HepG2 (cell line): ENCODE data around the gene KCNJ6. TPM values are rescaled to one million over a fixed set of nuclear protein-coding genes. Genes with fewer than 3 reads are reported as not detected.

Experiments
- ATAC-seq: fragments of 200-7000 bp; cut with Tn5 transposase; 3 replicates; pipeline ENCODE4 v1.9.1; 2020; ENCODE audit warnings: mild to moderate bottlenecking, moderate library complexity
- BruUV-seq: library from RNA; stranded (reverse); fragments of 400-500 nt; replicated peaks from 2 replicates; lab custom pipeline; 2021; lab: Mats Ljungman, UMichigan
- CTCF ChIA-PET: fragments of 300-600 bp; formaldehyde crosslinking; extraction: SDS; loops from one replicate; lab custom pipeline; 2021; ENCODE audit warnings: low total read pairs, inconsistent platforms, low intra/inter-chr PET ratio; lab: Yijun Ruan, JAX
- POLR2A ChIA-PET: fragments of 350-600 bp; sonication (Branson Sonifier 250); formaldehyde crosslinking; loops from one replicate; lab custom pipeline; 2020; ENCODE audit warnings: antibody characterized with exemption, inconsistent platforms; lab: Yijun Ruan, JAX
- DNase-seq: peaks from one replicate; pipeline ENCODE4 v3.0.0-alpha.2; 2015; ENCODE audit warnings: low spot score
- FAIRE-seq: peaks from 3 replicates; lab custom pipeline; 2011; peaks lifted over from hg19 to GRCh38; lab: Jason Lieb, UNC
- H2AFZ ChIP-seq: one replicate; pipeline ENCODE4 v1.6.1; 2011; ENCODE audit warnings: low read length, inconsistent platforms
- H3K27ac ChIP-seq: fragments of 300-600 bp; 3 replicates; pipeline ENCODE4 v1.8.0; 2011; ENCODE audit warnings: mixed run types, mild to moderate bottlenecking, mixed read lengths, low read length, inconsistent platforms; ENCODE audit not compliant: insufficient read depth; ENCODE audit errors: extremely low read length
- H3K27me3 ChIP-seq, 2 experiments: fragments of 200-600 bp in 1 of 2; 2 replicates in 1 of 2; 3 replicates in 1 of 2; pipeline versions ENCODE4 v1.6.0 to v1.8.0; 2011; ENCODE audit warnings: low read length in 2 of 2, mild to moderate bottlenecking in 2 of 2, moderate library complexity in 2 of 2, inconsistent platforms in 1 of 2; ENCODE audit not compliant: insufficient read depth in 2 of 2, control insufficient read depth in 1 of 2
- H3K36me3 ChIP-seq, 2 experiments: fragments of 200-600 bp in 1 of 2; replicated peaks in 1 of 2; 2 replicates in 1 of 2; 3 replicates in 1 of 2; pipeline versions ENCODE4 v1.5.1 to v1.8.0; 2011; ENCODE audit warnings: low read length in 2 of 2, inconsistent platforms in 1 of 2; ENCODE audit not compliant: insufficient read depth in 2 of 2, control insufficient read depth in 1 of 2
- H3K4me1 ChIP-seq: 2 replicates; pipeline ENCODE4 v1.5.1; 2012; ENCODE audit warnings: low read length, inconsistent platforms; ENCODE audit not compliant: insufficient read depth
- H3K4me2 ChIP-seq: 2 replicates; pipeline ENCODE4 v1.6.0; 2011; ENCODE audit warnings: low read depth, low read length, inconsistent platforms
- H3K4me3 ChIP-seq, 3 experiments: fragments of 200-600 bp in 1 of 3; sonication (generic), shearing (Covaris generic) in 1 of 3; replicated peaks in 1 of 3; 2 replicates each; pipeline ENCODE4 v1.5.1; 2011 to 2016; ENCODE audit warnings: low read length in 3 of 3, inconsistent platforms in 2 of 3, low read depth in 2 of 3, mild to moderate bottlenecking in 2 of 3, control low read depth in 1 of 3, mixed read lengths in 1 of 3; ENCODE audit not compliant: insufficient read depth in 1 of 3
- H3K79me2 ChIP-seq: one replicate; pipeline ENCODE4 v1.6.1; 2011; ENCODE audit warnings: low read length, inconsistent platforms; ENCODE audit not compliant: insufficient read depth
- H3K9ac ChIP-seq: 2 replicates; pipeline ENCODE4 v1.6.0; 2011; ENCODE audit warnings: mild to moderate bottlenecking, low read depth, low read length, inconsistent platforms; ENCODE audit not compliant: insufficient read depth
- H3K9me3 ChIP-seq: 2 replicates; pipeline ENCODE4 v1.5.1; 2012; ENCODE audit warnings: mild to moderate bottlenecking, low read length
- H4K20me1 ChIP-seq: 2 replicates; pipeline ENCODE4 v1.6.0; 2011; ENCODE audit warnings: inconsistent platforms, mild to moderate bottlenecking, low read length, moderate library complexity; ENCODE audit not compliant: insufficient read depth
- HNRNPL ChIP-seq: fragments of 200-400 bp; formaldehyde crosslinking; IDR thresholded peaks from 2 replicates; pipeline ENCODE4 v1.6.1; 2017; ENCODE audit warnings: mild to moderate bottlenecking, low read depth, low read length
- NFE2L2 ChIP-seq: fragments of 150-350 bp; IDR thresholded peaks from 2 replicates; pipeline ENCODE4 v1.6.1; 2014; ENCODE audit warnings: low read length
- TRIM24 ChIP-seq: sonication (generic); formaldehyde crosslinking; IDR thresholded peaks from 2 replicates; pipeline ENCODE4 v1.8.0; 2022; ENCODE audit warnings: mild to moderate bottlenecking, missing genetic modification reagents
- ZFP41 ChIP-seq: sonication (generic); formaldehyde crosslinking; IDR thresholded peaks from 2 replicates; pipeline ENCODE4 v1.4.0; 2020; ENCODE audit warnings: mild to moderate bottlenecking, missing genetic modification reagents, borderline replicate concordance
- ZNF101 ChIP-seq: sonication (generic); formaldehyde crosslinking; IDR thresholded peaks from 2 replicates; pipeline ENCODE4 v1.4.0; 2020; ENCODE audit warnings: mild to moderate bottlenecking, low read depth, missing genetic modification reagents, borderline replicate concordance
- ZNF335 ChIP-seq: sonication (generic); formaldehyde crosslinking; IDR thresholded peaks from 2 replicates; pipeline ENCODE4 v1.4.0; 2020; ENCODE audit warnings: missing genetic modification reagents
- WGBS: methylation state at CpG from one replicate; pipeline ENCODE4 v1.1.6; 2017; ENCODE audit warnings: low lambda C conversion rate; 5-methylcytosine and 5-hydroxymethylcytosine counted together
- in situ Hi-C: cut with HindIII; loops from 2 replicates; pipeline ENCODE4 v1.10.0; 2017; ENCODE audit warnings: low pct_unique_long_range_greater_than_20kb; ENCODE audit not compliant: extremely low pct_ligation_motif_present
- intact Hi-C: fragments of 100-400 bp; cut with micrococcal nuclease; formaldehyde crosslinking; loops from one replicate; pipeline ENCODE4 v1.10.0; 2022; ENCODE audit not compliant: unreplicated experiment
- polyA plus RNA-seq, 8 experiments: library from polyadenylated mRNA; depleted of rRNA in 3 of 8; stranded (reverse) in 7 of 8; unstranded in 1 of 8; fragments of >200 nt; fragmentation: Illumina TruSeq in 4 of 8; extraction: Trizol in 4 of 8; gene quantifications; 2 replicates each; pipeline versions ENCODE4 v1.2.1 to v1.2.3, GENCODE V29; 2011 to 2016; ENCODE audit warnings: low read depth in 4 of 8, missing spikeins in 1 of 8, mixed read lengths in 1 of 8; ENCODE audit not compliant: insufficient read depth in 1 of 8
- total RNA-seq, 5 experiments: library from RNA; depleted of rRNA; stranded (reverse); fragments of >200 nt; fragmentation: Illumina TruSeq; extraction: Trizol; gene quantifications; 2 replicates each; pipeline ENCODE4 v1.2.3, GENCODE V29; 2016; ENCODE audit warnings: low read depth in 1 of 5
- TF ChIP-seq, protein P1 (sequence below): sonication (generic); formaldehyde crosslinking; IDR thresholded peaks from 2 replicates; pipeline ENCODE4 v1.4.0; 2020; ENCODE audit warnings: low read depth, mild to moderate bottlenecking, missing genetic modification reagents
- TF ChIP-seq, protein P2 (sequence below): sonication (generic); formaldehyde crosslinking; IDR thresholded peaks from 2 replicates; pipeline ENCODE4 v1.4.0; 2020; ENCODE audit warnings: mild to moderate bottlenecking, missing genetic modification reagents

KCNJ6 gene
- total and polyA plus RNA-seq, 2 of the 13 experiments (the other 11 are each of a cell fraction or from before 2014, with no cell fraction given) = not detected

DNA sequence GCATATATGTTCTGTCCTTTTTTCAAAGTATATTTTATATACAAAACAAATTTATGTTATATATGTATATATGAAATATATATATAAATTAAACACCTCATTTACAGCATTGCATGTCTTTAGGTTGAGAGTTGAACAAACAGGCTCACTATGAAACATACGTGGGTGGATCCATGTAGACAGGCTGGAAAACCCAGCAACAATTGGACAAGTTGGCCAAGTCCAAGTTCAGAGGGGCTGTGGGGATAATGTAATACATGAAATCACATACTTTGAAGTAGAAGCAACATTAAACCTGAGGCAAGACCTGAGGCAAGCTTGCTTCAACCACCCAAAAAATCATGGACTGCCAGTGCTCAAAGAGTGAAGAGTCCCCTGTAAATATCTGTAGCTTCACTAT is 39.7 kb downstream of the KCNJ6 start:
- no peaks in the 10 kb centered on the region for H3K79me2 ChIP-seq
- no peaks in the 10 kb centered on the region for H4K20me1 ChIP-seq
- WGBS = 37% methylated on average over 1 of the region's 1 CpG
- no TSS peak for BruUV-seq
- no peaks in the 10 kb centered on the region; a peak in 1 of 5 replicates for H3K27me3 ChIP-seq
- DNase-seq (no peak), ATAC-seq (no peak), FAIRE-seq (no peak)
- H2AFZ ChIP-seq = no peak overlapping the region
- ChIA-PET CTCF (no interaction called here), POLR2A (no interaction called here)
- no peak overlapping the region for H3K4me2 ChIP-seq
- in situ Hi-C loops = no loop called here
- no peak overlapping the region for H3K27ac ChIP-seq
- no peak overlapping the region for H3K4me3 ChIP-seq
- intact Hi-C loops = no loop called here
- H3K9me3 ChIP-seq = no peaks in the 10 kb centered on the region
- no peaks in the 10 kb centered on the region for H3K4me1 ChIP-seq
- TF ChIP-seq NFE2L2 (no peak), ZNF101 (no peak), TRIM24 (CRISPR knock-in tag) (no peak), ZFP41 (CRISPR knock-in tag) (no peak), HNRNPL (no peak), ZNF335 (CRISPR knock-in tag) (no peak)
- TF ChIP-seq, protein P1, sequence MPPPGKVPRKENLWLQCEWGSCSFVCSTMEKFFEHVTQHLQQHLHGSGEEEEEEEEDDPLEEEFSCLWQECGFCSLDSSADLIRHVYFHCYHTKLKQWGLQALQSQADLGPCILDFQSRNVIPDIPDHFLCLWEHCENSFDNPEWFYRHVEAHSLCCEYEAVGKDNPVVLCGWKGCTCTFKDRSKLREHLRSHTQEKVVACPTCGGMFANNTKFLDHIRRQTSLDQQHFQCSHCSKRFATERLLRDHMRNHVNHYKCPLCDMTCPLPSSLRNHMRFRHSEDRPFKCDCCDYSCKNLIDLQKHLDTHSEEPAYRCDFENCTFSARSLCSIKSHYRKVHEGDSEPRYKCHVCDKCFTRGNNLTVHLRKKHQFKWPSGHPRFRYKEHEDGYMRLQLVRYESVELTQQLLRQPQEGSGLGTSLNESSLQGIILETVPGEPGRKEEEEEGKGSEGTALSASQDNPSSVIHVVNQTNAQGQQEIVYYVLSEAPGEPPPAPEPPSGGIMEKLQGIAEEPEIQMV (CRISPR knock-in tag) = no peak
- TF ChIP-seq, protein P2, sequence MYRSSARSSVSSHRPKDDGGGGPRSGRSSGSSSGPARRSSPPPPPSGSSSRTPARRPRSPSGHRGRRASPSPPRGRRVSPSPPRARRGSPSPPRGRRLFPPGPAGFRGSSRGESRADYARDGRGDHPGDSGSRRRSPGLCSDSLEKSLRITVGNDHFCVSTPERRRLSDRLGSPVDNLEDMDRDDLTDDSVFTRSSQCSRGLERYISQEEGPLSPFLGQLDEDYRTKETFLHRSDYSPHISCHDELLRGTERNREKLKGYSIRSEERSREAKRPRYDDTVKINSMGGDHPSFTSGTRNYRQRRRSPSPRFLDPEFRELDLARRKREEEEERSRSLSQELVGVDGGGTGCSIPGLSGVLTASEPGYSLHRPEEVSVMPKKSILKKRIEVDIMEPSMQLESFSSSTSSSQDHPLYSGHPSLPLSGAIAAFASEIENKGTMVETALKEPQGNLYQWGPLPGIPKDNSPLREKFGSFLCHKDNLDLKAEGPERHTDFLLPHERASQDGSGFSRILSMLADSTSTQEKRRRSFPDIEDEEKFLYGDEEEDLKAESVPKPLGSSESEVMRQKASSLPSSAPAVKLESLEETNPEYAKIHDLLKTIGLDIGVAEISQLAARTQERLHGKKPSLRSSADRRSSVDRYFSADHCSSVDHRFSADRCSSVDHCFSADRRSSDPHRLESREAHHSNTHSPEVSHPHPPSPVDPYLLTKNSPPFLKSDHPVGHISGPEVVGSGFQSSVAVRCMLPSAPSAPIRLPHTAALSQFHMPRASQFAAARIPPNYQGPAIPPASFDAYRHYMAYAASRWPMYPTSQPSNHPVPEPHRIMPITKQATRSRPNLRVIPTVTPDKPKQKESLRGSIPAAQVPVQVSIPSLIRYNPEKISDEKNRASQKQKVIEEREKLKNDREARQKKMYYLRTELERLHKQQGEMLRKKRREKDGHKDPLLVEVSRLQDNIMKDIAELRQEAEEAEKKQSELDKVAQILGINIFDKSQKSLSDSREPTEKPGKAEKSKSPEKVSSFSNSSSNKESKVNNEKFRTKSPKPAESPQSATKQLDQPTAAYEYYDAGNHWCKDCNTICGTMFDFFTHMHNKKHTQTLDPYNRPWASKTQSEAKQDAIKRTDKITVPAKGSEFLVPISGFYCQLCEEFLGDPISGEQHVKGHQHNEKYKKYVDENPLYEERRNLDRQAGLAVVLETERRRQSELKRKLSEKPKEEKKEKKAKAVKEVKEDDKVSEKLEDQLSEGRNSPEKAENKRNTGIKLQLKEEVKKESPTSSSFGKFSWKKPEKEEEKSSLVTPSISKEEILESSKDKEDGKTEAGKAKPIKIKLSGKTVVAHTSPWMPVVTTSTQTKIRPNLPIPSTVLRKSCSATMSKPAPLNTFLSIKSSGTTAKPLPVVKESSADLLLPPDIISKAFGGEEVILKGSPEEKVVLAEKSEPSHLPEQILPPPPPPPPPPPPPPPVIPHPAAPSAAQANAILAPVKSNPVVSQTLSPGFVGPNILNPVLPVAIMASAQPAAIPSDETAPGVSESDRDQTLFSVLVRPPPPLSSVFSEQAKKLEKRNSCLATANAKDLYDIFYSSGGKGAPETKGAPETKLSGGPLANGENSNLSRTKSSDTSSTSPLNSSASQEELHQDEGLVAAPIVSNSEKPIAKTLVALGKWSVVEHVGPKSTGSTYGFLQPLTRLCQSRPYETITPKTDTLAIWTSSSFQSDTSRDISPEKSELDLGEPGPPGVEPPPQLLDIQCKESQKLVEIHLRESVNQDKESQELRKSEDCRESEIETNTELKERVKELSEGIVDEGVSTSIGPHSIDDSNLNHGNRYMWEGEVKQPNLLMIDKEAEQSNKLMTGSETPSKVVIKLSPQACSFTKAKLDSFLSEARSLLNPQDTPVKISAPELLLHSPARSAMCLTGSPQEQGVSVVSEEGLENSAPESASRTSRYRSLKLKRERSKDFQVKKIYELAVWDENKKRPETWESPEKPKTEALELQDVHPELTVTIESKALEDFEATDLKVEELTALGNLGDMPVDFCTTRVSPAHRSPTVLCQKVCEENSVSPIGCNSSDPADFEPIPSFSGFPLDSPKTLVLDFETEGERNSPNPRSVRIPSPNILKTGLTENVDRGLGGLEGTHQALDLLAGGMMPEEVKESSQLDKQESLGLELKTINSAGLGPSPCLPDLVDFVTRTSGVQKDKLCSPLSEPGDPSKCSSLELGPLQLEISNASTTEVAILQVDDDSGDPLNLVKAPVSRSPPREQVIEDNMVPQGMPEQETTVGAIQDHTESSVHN (CRISPR knock-in tag) = no peak
- H3K9ac ChIP-seq = no peak overlapping the region
- no peaks in the 10 kb centered on the region for H3K36me3 ChIP-seq
